HG03196 (cell line): Measurements from ENCODE around the gene GPC6.

ENCODE experiments used
- ATAC-seq: cut with Tn5 transposase; IDR thresholded peaks from one replicate; pipeline ENCODE4 v1.9.1; 2021; ENCODE audit not compliant: unreplicated experiment

Gene GPC6

GRCh38 chr13:93767180-93767916, 540.7 kb downstream of the GPC6 start:
- ATAC-seq: no peak

GRCh38 chr13:93767917-93768409, 541.4 kb downstream of the GPC6 start:
- ATAC-seq: no peak

- no peak for ATAC-seq
Measured at GRCh38 chr13:93769101-93769500, 542.5 kb downstream of the GPC6 start.

GRCh38 chr13:93769607-93770006, 543.0 kb downstream of the GPC6 start:
- ATAC-seq: no peak

GRCh38 chr13:93771227-93771626, 544.6 kb downstream of the GPC6 start:
- no peak for ATAC-seq

GRCh38 chr13:93771782-93772181, 545.2 kb downstream of the GPC6 start:
- ATAC-seq: no peak

- ATAC-seq: no peak
Measured at GRCh38 chr13:93774506-93774905, 547.9 kb downstream of the GPC6 start.

GRCh38 chr13:93775027-93775426, 548.4 kb downstream of the GPC6 start:
- no peak for ATAC-seq

- no peak for ATAC-seq
Measured at GRCh38 chr13:93775507-93776108, 549.0 kb downstream of the GPC6 start.

GRCh38 chr13:93776936-93777335, 550.3 kb downstream of the GPC6 start:
- no peak for ATAC-seq

- ATAC-seq: no peak
Measured at GRCh38 chr13:93777504-93777903, 550.9 kb downstream of the GPC6 start.

GRCh38 chr13:93778548-93778947, 551.9 kb downstream of the GPC6 start:
- ATAC-seq: no peak

GRCh38 chr13:93784191-93784590, 557.6 kb downstream of the GPC6 start:
- ATAC-seq: no peak

GRCh38 chr13:93786846-93787489, 560.4 kb downstream of the GPC6 start:
- ATAC-seq: no peak

- ATAC-seq: no peak
Measured at GRCh38 chr13:93788456-93788855, 561.8 kb downstream of the GPC6 start.

- ATAC-seq: no peak
Measured at GRCh38 chr13:93789058-93789457, 562.5 kb downstream of the GPC6 start.

GRCh38 chr13:93794197-93794885, 567.7 kb downstream of the GPC6 start:
- ATAC-seq: peak; percentile 85

- ATAC-seq: no peak
Measured at GRCh38 chr13:93797463-93797862, 570.9 kb downstream of the GPC6 start.

GRCh38 chr13:93800342-93800741, 573.7 kb downstream of the GPC6 start:
- no peak for ATAC-seq

- no peak for ATAC-seq
Measured at GRCh38 chr13:93805736-93806135, 579.1 kb downstream of the GPC6 start.

- no peak for ATAC-seq
Measured at GRCh38 chr13:93806861-93807260, 580.3 kb downstream of the GPC6 start.
